ENCODE measurements around the gene PTTG1IP.

GRCh38 chr21:44912158-44912473 is 38.6 kb upstream of the PTTG1IP start:
- TF ChIP-seq CTCF (conservative IDR thresholded peaks at IDR 0.05; ENCODE audit: low read length) (no peak), EZH2phosphoT487 (IDR thresholded peaks at IDR 0.05; ENCODE audit: borderline replicate concordance, low read depth, low read length) (no peak)

Measured in OCI-LY7 (cell line).